Ectodermal cell (in vitro differentiated cells): ENCODE measurements around the gene MAGEB4. TPM values are rescaled to one million over a fixed set of nuclear protein-coding genes. Genes with fewer than 3 reads are reported as not detected.
"Not testable (repeated sequence)": the region's sequence is repeated elsewhere in the genome, so short reads cannot be mapped to it uniquely, and the experiment has no call there.

Experiments
- H3K27ac ChIP-seq: 2 replicates; pipeline ENCODE4 v1.7.0; 2013; ENCODE audit warnings: mild to moderate bottlenecking, low read depth, low read length; ENCODE audit not compliant: insufficient read depth, poor library complexity, severe bottlenecking
- H3K27me3 ChIP-seq: 2 replicates; pipeline ENCODE4 v1.7.0; 2013; ENCODE audit warnings: mild to moderate bottlenecking, low read length; ENCODE audit not compliant: insufficient read depth, control insufficient read depth, poor library complexity, severe bottlenecking
- H3K36me3 ChIP-seq: one replicate; pipeline ENCODE4 v1.7.0; 2013; ENCODE audit warnings: low read length; ENCODE audit not compliant: control insufficient read depth, insufficient read depth
- H3K4me1 ChIP-seq: one replicate; pipeline ENCODE4 v1.7.0; 2013; ENCODE audit warnings: low read length; ENCODE audit not compliant: control insufficient read depth, insufficient read depth
- H3K4me3 ChIP-seq: 2 replicates; pipeline ENCODE4 v1.7.0; 2013; ENCODE audit warnings: low read depth, low read length, control low read depth; ENCODE audit not compliant: insufficient read depth
- H3K9me3 ChIP-seq: 2 replicates; pipeline ENCODE4 v1.7.0; 2013; ENCODE audit warnings: mild to moderate bottlenecking, low read length, moderate library complexity; ENCODE audit not compliant: control insufficient read depth
- WGBS, 2 experiments: methylation state at CpG; one replicate each; pipeline ENCODE4 v1.1.7; 2013; ENCODE audit warnings: missing lambda C conversion rate in 2 of 2; 5-methylcytosine and 5-hydroxymethylcytosine counted together
- polyA plus RNA-seq, 4 experiments: library from polyadenylated mRNA; stranded (reverse); fragments of 50-300 nt; gene quantifications; one replicate each; pipeline ENCODE4 v1.2.3, GENCODE V29; 2013

Gene MAGEB4
- polyA plus RNA-seq (2013, experiment 1 of 4), result not detected
- polyA plus RNA-seq (2013, experiment 2 of 4), result not detected
- not detected for polyA plus RNA-seq (2013, experiment 3 of 4)
- polyA plus RNA-seq (2013, experiment 4 of 4), result not detected

- WGBS, 2 experiments, result 86 to 88% methylated on average over 10 of the region's 10 CpGs
- Histone ChIP-seq H3K4me1 (no peaks in the 10 kb centered on the region), H3K9me3 (no peaks in the 10 kb centered on the region), H3K36me3 (no peaks in the 10 kb centered on the region), H3K27ac (no peak within 1 kb of the TSS), H3K27me3 (no peaks in the 10 kb centered on the region), H3K4me3 (no peak within 1 kb of the TSS)
Measured at GRCh38 chrX:30241724-30242415, at the start of gene MAGEB4. TSS of gene MAGEB4 (plus strand) at chrX:30242000. CDS start at chrX:30242136, 136 bp downstream.

- H3K9me3 ChIP-seq, H3K27ac ChIP-seq, H3K27me3 ChIP-seq, H3K36me3 ChIP-seq, H3K4me1 ChIP-seq, H3K4me3 ChIP-seq: not testable (repeated sequence)
- 38 to 65% methylated on average over 2 to 4 of the region's 6 CpGs for WGBS, 2 experiments
Measured at GRCh38 chrX:30193910-30194309, 47.9 kb upstream of the MAGEB4 start.

GRCh38 chrX:30196322-30196721, 45.5 kb upstream of the MAGEB4 start:
- 29 to 33% methylated on average over 1 of the region's 1 CpG for WGBS, 2 experiments
- no peaks in the 10 kb centered on the region for H3K27me3 ChIP-seq

GRCh38 chrX:30212172-30212571, 29.6 kb upstream of the MAGEB4 start:
- H3K4me3 ChIP-seq, result no peak overlapping the region
- H3K9me3 ChIP-seq, result no peaks in the 10 kb centered on the region
- WGBS, 2 experiments, result 90 to 94% methylated on average over 2 of the region's 2 CpGs
- H3K27ac ChIP-seq, result no peak overlapping the region
- H3K36me3 ChIP-seq, result no peaks in the 10 kb centered on the region
- H3K4me1 ChIP-seq, result no peaks in the 10 kb centered on the region
- no peaks in the 10 kb centered on the region for H3K27me3 ChIP-seq

More at GRCh38 chrX:30196322-30196721, 45.5 kb upstream of the MAGEB4 start:
- Histone ChIP-seq H3K4me3 (no peak overlapping the region), H3K27ac (no peak overlapping the region), H3K36me3 (no peaks in the 10 kb centered on the region), H3K4me1 (no peaks in the 10 kb centered on the region), H3K9me3 (no peaks in the 10 kb centered on the region)

GRCh38 chrX:30215357-30215843, 26.4 kb upstream of the MAGEB4 start, which contains the start of gene MAGEB2:
TSS of gene MAGEB2 (plus strand) at chrX:30215563. CDS start at chrX:30218581, 3,018 bp downstream.
- no peak within 1 kb of the TSS for H3K4me3 ChIP-seq
- no peak within 1 kb of the TSS for H3K27ac ChIP-seq
- H3K36me3 ChIP-seq, result no peaks in the 10 kb centered on the region
- H3K4me1 ChIP-seq, result no peaks in the 10 kb centered on the region
- H3K27me3 ChIP-seq, result no peaks in the 10 kb centered on the region
- WGBS, 2 experiments, result 96% methylated on average over 28 to 29 of the region's 29 CpGs
- H3K9me3 ChIP-seq, result no peaks in the 10 kb centered on the region

- no peaks in the 10 kb centered on the region for H3K9me3 ChIP-seq
- WGBS, 2 experiments, result 96 to 100% methylated on average over 1 of the region's 1 CpG
- no peaks in the 10 kb centered on the region for H3K4me1 ChIP-seq
- H3K27ac ChIP-seq, result no peak overlapping the region
- H3K36me3 ChIP-seq, result no peaks in the 10 kb centered on the region
- no peak overlapping the region for H3K4me3 ChIP-seq
- H3K27me3 ChIP-seq, result no peaks in the 10 kb centered on the region
Measured at GRCh38 chrX:30217465-30217864, 24.3 kb upstream of the MAGEB4 start.

GRCh38 chrX:30219372-30219771, 22.4 kb upstream of the MAGEB4 start:
- H3K27me3 ChIP-seq, result no peaks in the 10 kb centered on the region
- no peaks in the 10 kb centered on the region for H3K36me3 ChIP-seq
- no peaks in the 10 kb centered on the region for H3K4me1 ChIP-seq
- WGBS, 2 experiments, result 53 to 57% methylated on average over 4 of the region's 4 CpGs
- no peak overlapping the region for H3K27ac ChIP-seq
- no peaks in the 10 kb centered on the region for H3K9me3 ChIP-seq
- H3K4me3 ChIP-seq, result no peak overlapping the region

GRCh38 chrX:30220661-30221060, 21.1 kb upstream of the MAGEB4 start:
- no peaks in the 10 kb centered on the region for H3K4me1 ChIP-seq

GRCh38 chrX:30224536-30224935, 17.3 kb upstream of the MAGEB4 start:
- 90 to 97% methylated on average over 2 of the region's 2 CpGs for WGBS, 2 experiments
- Histone ChIP-seq H3K4me1 (no peaks in the 10 kb centered on the region), H3K4me3 (no peak overlapping the region), H3K27me3 (no peaks in the 10 kb centered on the region), H3K27ac (no peak overlapping the region), H3K9me3 (no peaks in the 10 kb centered on the region), H3K36me3 (no peaks in the 10 kb centered on the region)

More at GRCh38 chrX:30220661-30221060, 21.1 kb upstream of the MAGEB4 start:
- 88% methylated on average over 3 of the region's 5 CpGs; no CpG with 5 or more reads in 1 of the 2 experiments for WGBS, 2 experiments
- H3K27ac ChIP-seq, result no peak overlapping the region
- H3K4me3 ChIP-seq, result no peak overlapping the region
- no peaks in the 10 kb centered on the region for H3K36me3 ChIP-seq
- no peaks in the 10 kb centered on the region for H3K27me3 ChIP-seq
- no peaks in the 10 kb centered on the region for H3K9me3 ChIP-seq

- H3K4me3 ChIP-seq, result no peak overlapping the region
- no peaks in the 10 kb centered on the region for H3K36me3 ChIP-seq
- WGBS, 2 experiments, result 12 to 14% methylated on average over 1 of the region's 1 CpG
Measured at GRCh38 chrX:30228526-30228925, 13.3 kb upstream of the MAGEB4 start.

More at GRCh38 chrX:30228526-30228925, 13.3 kb upstream of the MAGEB4 start:
- no peaks in the 10 kb centered on the region for H3K9me3 ChIP-seq
- H3K27me3 ChIP-seq, result no peaks in the 10 kb centered on the region
- no peak overlapping the region for H3K27ac ChIP-seq
- H3K4me1 ChIP-seq, result no peaks in the 10 kb centered on the region
